RWPE1 (cell line): ENCODE measurements around the gene NRARP.

Experiments used
- CTCF ChIA-PET: fragments of 350-600 bp; sonication (Branson Sonifier 250); formaldehyde crosslinking; extraction: SDS; loops from one replicate; lab custom pipeline; 2021; lab: Yijun Ruan, JAX
- POLR2A ChIA-PET: fragments of 400-600 bp; formaldehyde crosslinking; extraction: SDS; loops from one replicate; lab custom pipeline; 2020; ENCODE audit warnings: antibody characterized with exemption; ENCODE audit not compliant: low non-redundant PET; lab: Yijun Ruan, JAX
- DNase-seq: peaks from one replicate; pipeline ENCODE4 v3.0.0; 2012; ENCODE audit warnings: low spot score
- H3K27ac ChIP-seq: fragments of 450-650 bp; 2 replicates; pipeline ENCODE4 v1.5.1; 2017
- TF ChIP-seq, protein P1 (sequence below): fragments of 450-650 bp; conservative IDR thresholded peaks from 2 replicates; pipeline ENCODE4 v1.5.1; 2017; ENCODE audit warnings: low read depth, mild to moderate bottlenecking

NRARP gene

DNA sequence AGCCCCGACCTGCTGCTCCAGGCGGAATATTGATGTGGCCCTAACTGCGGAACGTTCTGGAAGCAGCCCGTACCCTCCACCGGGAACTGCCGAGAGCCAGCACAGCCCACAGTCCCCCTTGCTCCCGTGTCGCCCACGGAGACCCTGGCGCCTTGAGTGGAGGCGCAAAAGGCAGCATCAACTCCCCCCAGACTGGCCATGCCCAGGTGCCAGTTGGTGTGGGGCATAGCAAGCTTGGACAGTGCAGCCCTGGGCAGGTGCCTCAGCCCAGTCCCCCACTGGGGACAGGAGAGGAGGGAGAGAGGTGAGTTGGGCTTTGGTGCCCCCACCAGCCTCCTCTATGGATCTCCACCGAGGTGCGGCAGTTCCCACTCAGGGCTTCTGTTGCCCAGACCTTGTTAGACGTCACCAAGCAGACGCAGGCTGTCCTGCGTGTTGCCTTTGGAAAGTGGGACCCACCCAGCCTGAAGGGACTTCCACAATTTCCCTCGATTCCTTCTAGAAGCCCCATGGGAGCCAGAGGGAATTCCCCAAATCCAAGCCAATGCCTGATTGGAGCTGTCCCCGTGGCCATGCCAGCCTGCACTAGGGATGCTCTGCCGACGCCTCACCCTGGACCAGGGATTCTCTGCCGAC, 19.8 kb upstream of the NRARP start:
- no peak overlapping the region for H3K27ac ChIP-seq
- POLR2A ChIA-PET: no interaction called here
- DNase-seq: no peak
- TF ChIP-seq, protein P1, sequence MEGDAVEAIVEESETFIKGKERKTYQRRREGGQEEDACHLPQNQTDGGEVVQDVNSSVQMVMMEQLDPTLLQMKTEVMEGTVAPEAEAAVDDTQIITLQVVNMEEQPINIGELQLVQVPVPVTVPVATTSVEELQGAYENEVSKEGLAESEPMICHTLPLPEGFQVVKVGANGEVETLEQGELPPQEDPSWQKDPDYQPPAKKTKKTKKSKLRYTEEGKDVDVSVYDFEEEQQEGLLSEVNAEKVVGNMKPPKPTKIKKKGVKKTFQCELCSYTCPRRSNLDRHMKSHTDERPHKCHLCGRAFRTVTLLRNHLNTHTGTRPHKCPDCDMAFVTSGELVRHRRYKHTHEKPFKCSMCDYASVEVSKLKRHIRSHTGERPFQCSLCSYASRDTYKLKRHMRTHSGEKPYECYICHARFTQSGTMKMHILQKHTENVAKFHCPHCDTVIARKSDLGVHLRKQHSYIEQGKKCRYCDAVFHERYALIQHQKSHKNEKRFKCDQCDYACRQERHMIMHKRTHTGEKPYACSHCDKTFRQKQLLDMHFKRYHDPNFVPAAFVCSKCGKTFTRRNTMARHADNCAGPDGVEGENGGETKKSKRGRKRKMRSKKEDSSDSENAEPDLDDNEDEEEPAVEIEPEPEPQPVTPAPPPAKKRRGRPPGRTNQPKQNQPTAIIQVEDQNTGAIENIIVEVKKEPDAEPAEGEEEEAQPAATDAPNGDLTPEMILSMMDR: no peak
- CTCF ChIA-PET: no interaction called here

GRCh38 chr9:137320555-137321384, 18.7 kb upstream of the NRARP start:
- CTCF ChIA-PET: no interaction called here
- no peak for DNase-seq
- no peak overlapping the region for H3K27ac ChIP-seq
- POLR2A ChIA-PET: no interaction called here
- TF ChIP-seq, protein P1: no peak

DNA sequence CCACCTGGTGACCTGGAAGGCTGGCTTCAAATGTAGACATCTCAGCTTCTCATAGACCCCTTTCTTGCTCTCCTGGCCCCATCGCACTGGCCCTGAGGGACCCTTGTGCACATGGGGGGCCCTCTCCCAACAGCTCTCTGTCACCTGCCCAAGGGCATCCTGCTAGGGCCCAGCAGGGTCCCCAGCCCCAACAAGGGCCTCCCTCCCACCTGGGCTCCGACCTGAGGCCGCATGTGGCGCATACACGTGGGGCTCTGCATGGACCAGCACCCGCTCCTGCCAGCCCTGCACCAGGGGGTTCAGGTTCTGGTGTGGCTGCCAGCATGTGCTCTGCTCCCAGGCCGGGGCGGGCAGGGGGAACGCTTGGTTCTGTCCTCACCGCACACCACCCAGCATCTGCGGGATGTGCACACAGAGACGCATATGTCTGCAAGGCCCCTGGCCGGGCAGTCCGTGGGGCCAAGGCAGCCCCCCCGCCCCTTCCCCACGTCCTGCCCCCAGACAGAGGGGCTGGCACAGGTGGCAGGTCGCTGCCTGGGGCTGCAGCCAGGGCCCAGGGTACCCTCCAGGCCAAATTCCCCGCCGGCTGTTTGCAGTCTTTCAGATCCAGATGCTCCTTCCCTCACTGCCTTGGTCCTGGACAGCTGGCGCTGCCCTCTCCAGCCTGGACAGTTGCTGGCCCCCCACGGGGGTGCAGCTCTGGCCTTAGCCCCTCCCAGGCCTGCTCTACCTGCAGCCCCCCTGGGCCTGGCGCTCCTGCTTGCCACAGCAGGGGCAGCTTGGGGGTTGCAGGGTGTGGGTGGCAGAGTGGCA, 17.9 kb upstream of the NRARP start:
- POLR2A ChIA-PET: no interaction called here
- TF ChIP-seq, protein P1: no peak
- no peak for DNase-seq
- H3K27ac ChIP-seq: peak overlapping the region; percentile 3; the same call in 1 of the 2 replicates
- CTCF ChIA-PET: interaction anchor here (0.6 kb wide), 3 partner anchors 68 to 125 kb away, joined by 3 to 4 read pairs (median 3); no protein-coding TSS in a partner anchor

DNA sequence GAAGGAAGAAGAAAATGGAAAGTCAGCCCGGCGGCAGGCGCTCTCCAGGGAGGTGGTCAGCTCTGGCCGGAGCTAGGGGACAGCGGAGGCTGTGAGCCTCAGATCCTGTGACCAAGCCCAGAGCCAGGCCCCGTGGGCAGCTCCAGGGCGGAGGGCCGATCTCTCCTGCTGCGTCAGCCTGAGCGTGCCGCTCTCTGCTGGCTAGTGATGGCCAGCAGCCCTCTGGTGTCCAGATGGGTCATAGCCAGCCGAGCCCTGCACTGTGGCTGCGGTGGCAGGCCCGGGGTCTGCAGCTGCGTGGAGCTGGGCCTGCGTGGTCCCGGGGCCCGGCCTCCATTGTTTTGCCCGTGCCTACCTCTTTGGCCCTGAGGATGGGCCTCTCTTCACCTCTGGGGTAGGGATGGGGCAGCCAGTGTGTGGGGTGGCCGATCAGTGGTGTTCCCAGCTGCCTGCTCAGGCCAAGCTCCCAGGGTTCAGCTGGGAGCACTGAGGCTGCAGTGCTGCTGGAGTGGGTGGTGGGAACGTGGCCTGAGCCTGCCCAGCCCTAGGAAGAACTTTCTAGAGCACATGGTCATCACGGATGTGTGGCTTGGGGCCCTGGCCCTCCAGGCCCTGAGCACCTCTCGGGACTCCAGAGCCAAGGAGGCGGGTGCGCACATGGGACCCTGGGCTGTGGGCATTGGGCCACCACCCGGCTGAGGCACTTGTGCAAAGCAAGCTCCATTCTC, 17.1 kb upstream of the NRARP start:
- H3K27ac ChIP-seq: peak overlapping the region; percentile 3; the same call in 1 of the 2 replicates
- POLR2A ChIA-PET: no interaction called here
- no peak for DNase-seq
- CTCF ChIA-PET: interaction anchor here (0.6 to 1.0 kb wide), 6 partner anchors 17 to 183 kb away, joined by 3 to 6 read pairs (median 3); partner anchors contain the start of gene NRARP
- TF ChIP-seq, protein P1: no peak

- POLR2A ChIA-PET: no interaction called here
- TF ChIP-seq, protein P1: no peak
- no peak for DNase-seq
- H3K27ac ChIP-seq: no peak overlapping the region
- CTCF ChIA-PET: interaction anchor here (0.6 to 1.0 kb wide), 3 partner anchors 16 to 183 kb away, joined by 3 to 6 read pairs (median 3); partner anchors contain the start of gene NRARP
Observed at GRCh38 chr9:137318602-137319001, 16.5 kb upstream of the NRARP start.
